Measurements from ENCODE around the gene SPDEF. TPM values are rescaled to one million over a fixed set of nuclear protein-coding genes. Genes with fewer than 3 reads are reported as not detected.

The SPDEF gene
- total RNA-seq, 1 donor from 2014 or later, result not detected

GRCh38 chr6:34565722-34566137, 9.6 kb upstream of the SPDEF start:
- intact Hi-C loops (cut with DNase I), result no loop called here
- H3K4me1 ChIP-seq, result no peaks in the 10 kb centered on the region
- H3K4me3 ChIP-seq, result no peak overlapping the region
- H3K27me3 ChIP-seq, result no peaks in the 10 kb centered on the region
- no peak for DNase-seq (ENCODE audit: extremely low spot score in 2 of 2)
- TF ChIP-seq CTCF (IDR thresholded peaks at IDR 0.05), result no peak
- TF ChIP-seq POLR2A (IDR thresholded peaks at IDR 0.05), result no peak
- TF ChIP-seq POLR2AphosphoS5 (IDR thresholded peaks at IDR 0.05; ENCODE audit: insufficient read depth in 1 of 2, low read depth in 1 of 2), result no peak
- no peaks in the 10 kb centered on the region for H3K36me3 ChIP-seq
- H3K27ac ChIP-seq, result no peak overlapping the region
- H3K9me3 ChIP-seq, result no peaks in the 10 kb centered on the region

GRCh38 chr6:34564181-34564580, 8.1 kb upstream of the SPDEF start:
- no peak for DNase-seq (ENCODE audit: extremely low spot score in 2 of 2)
- Histone ChIP-seq H3K27me3 (no peaks in the 10 kb centered on the region), H3K4me3 (no peak overlapping the region), H3K27ac (no peak overlapping the region), H3K36me3 (no peaks in the 10 kb centered on the region), H3K4me1 (no peaks in the 10 kb centered on the region), H3K9me3 (no peaks in the 10 kb centered on the region)
- intact Hi-C loops (cut with DNase I), result no loop called here
- TF ChIP-seq POLR2AphosphoS5 (IDR thresholded peaks at IDR 0.05; ENCODE audit: insufficient read depth in 1 of 2, low read depth in 1 of 2) (no peak), CTCF (IDR thresholded peaks at IDR 0.05) (no peak), POLR2A (IDR thresholded peaks at IDR 0.05) (no peak)

DNA sequence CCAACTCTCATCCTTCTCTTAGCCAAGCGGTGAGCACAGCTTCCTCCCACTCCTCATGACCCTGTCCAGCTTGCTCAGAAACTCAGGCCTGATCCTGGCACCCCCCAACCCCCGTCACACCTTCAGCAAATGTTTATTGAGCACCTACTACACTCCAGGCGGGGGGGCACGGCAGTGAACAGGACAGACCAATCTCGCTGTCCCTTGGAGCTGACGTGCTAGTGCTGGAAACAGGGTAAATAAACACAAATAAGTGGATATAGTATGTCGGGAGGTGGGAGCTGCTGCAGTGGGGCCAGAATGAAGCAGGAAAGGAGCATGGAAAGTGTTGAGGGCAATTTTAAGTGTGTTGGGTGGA, 7.4 kb upstream of the SPDEF start:
- Histone ChIP-seq H3K27me3 (no peaks in the 10 kb centered on the region), H3K4me1 (no peaks in the 10 kb centered on the region), H3K9me3 (no peaks in the 10 kb centered on the region), H3K27ac (no peak overlapping the region), H3K36me3 (no peaks in the 10 kb centered on the region), H3K4me3 (no peak overlapping the region)
- intact Hi-C loops (cut with DNase I), result no loop called here
- no peak for TF ChIP-seq POLR2AphosphoS5 (IDR thresholded peaks at IDR 0.05; ENCODE audit: insufficient read depth in 1 of 2, low read depth in 1 of 2)
- no peak for TF ChIP-seq POLR2A (IDR thresholded peaks at IDR 0.05)
- TF ChIP-seq CTCF (IDR thresholded peaks at IDR 0.05), result no peak
- no peak for DNase-seq (ENCODE audit: extremely low spot score in 2 of 2)

GRCh38 chr6:34562861-34563512, 6.9 kb upstream of the SPDEF start:
- H3K27me3 ChIP-seq, result no peaks in the 10 kb centered on the region
- H3K27ac ChIP-seq, result no peak overlapping the region
- no peak for DNase-seq (ENCODE audit: extremely low spot score in 2 of 2)
- H3K4me1 ChIP-seq, result no peaks in the 10 kb centered on the region
- no peak for TF ChIP-seq POLR2A (IDR thresholded peaks at IDR 0.05)
- no peak for TF ChIP-seq CTCF (IDR thresholded peaks at IDR 0.05)
- no peak for TF ChIP-seq POLR2AphosphoS5 (IDR thresholded peaks at IDR 0.05; ENCODE audit: insufficient read depth in 1 of 2, low read depth in 1 of 2)
- intact Hi-C loops (cut with DNase I), result no loop called here
- no peaks in the 10 kb centered on the region for H3K36me3 ChIP-seq
- no peaks in the 10 kb centered on the region for H3K9me3 ChIP-seq
- H3K4me3 ChIP-seq, result no peak overlapping the region

DNA sequence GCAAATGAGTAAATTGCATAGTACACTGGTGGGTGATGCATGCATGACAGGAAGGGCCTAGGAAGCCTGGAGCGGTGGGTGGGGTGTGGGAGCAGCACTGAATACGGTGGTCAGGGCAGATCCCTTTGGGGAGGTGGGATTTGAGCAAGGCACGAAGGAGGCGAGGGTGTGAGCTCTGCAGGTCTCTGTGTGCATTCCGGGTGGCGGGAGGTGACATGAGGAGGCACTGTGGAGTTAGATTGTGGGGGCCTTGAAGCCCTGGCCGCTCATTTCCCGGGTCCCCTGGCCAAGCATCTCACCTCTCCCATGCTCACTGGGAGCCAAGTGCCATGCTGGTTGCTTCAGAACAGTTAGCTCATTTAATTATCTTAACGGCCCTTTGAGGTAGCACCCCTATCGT, 6.2 kb upstream of the SPDEF start:
- no peak for TF ChIP-seq CTCF (IDR thresholded peaks at IDR 0.05)
- no peaks in the 10 kb centered on the region for H3K4me1 ChIP-seq
- intact Hi-C loops (cut with DNase I), result no loop called here

More for the DNA sequence above, 6.2 kb upstream of the SPDEF start:
- no peak overlapping the region for H3K27ac ChIP-seq
- no peaks in the 10 kb centered on the region for H3K36me3 ChIP-seq
- no peak overlapping the region for H3K4me3 ChIP-seq
- no peaks in the 10 kb centered on the region for H3K27me3 ChIP-seq
- DNase-seq (ENCODE audit: extremely low spot score in 2 of 2), result no peak
- no peaks in the 10 kb centered on the region for H3K9me3 ChIP-seq

All from vagina (tissue), 2 donors.